Neural cell (in vitro differentiated cells): ENCODE measurements around the gene FZR1. TPM values are rescaled to one million over a fixed set of nuclear protein-coding genes. Genes with fewer than 3 reads are reported as not detected.

Experiments
- H2AFZ ChIP-seq: fragments of 200-600, 300-800 bp; sonication (generic), shearing (Covaris generic); 2 replicates; pipeline ENCODE4 v1.6.0; 2014; ENCODE audit warnings: low read depth, mild to moderate bottlenecking, antibody characterized with exemption, low read length, moderate library complexity
- H3F3A ChIP-seq: fragments of 200-600 bp; shearing (Covaris generic); 2 replicates; pipeline ENCODE4 v1.6.1; 2016; ENCODE audit warnings: mild to moderate bottlenecking, moderate library complexity, mixed read lengths, antibody characterized with exemption, low read length; ENCODE audit not compliant: insufficient read depth, poor library complexity, severe bottlenecking
- H3K27ac ChIP-seq: fragments of 200-600, 300-800 bp; sonication (generic), shearing (Covaris generic); 2 replicates; pipeline ENCODE4 v1.5.1; 2014; ENCODE audit warnings: mild to moderate bottlenecking, low read length, moderate library complexity
- H3K27me3 ChIP-seq: fragments of 300-800, 200-600 bp; sonication (generic), shearing (Covaris generic); 2 replicates; pipeline ENCODE4 v1.6.0; 2014; ENCODE audit warnings: mild to moderate bottlenecking, low read depth, low read length, moderate library complexity; ENCODE audit not compliant: insufficient read depth
- H3K36me3 ChIP-seq: fragments of 300-800, 200-600 bp; sonication (generic), shearing (Covaris generic); 2 replicates; pipeline ENCODE4 v1.5.1; 2014; ENCODE audit warnings: mild to moderate bottlenecking, antibody characterized with exemption, low read length, moderate library complexity; ENCODE audit not compliant: insufficient read depth
- H3K4me2 ChIP-seq: fragments of 300-800, 200-600 bp; sonication (generic), shearing (Covaris generic); 2 replicates; pipeline ENCODE4 v1.6.0; 2014; ENCODE audit warnings: mild to moderate bottlenecking, low read length
- H3K4me3 ChIP-seq: fragments of 300-800, 200-600 bp; sonication (generic), shearing (Covaris generic); 2 replicates; pipeline ENCODE4 v1.5.1; 2014; ENCODE audit warnings: mild to moderate bottlenecking, low read length, moderate library complexity
- H3K79me2 ChIP-seq: fragments of 200-600 bp; shearing (Covaris generic); replicated peaks from 2 replicates; pipeline ENCODE4 v1.6.0; 2014; ENCODE audit warnings: mild to moderate bottlenecking, low read length, moderate library complexity; ENCODE audit not compliant: insufficient read depth
- H3K9ac ChIP-seq: fragments of 300-800, 200-600 bp; sonication (generic), shearing (Covaris generic); 2 replicates; pipeline ENCODE4 v1.6.1; 2016; ENCODE audit warnings: mild to moderate bottlenecking, low read length, mixed read lengths
- H3K9me2 ChIP-seq: fragments of 200-600 bp; shearing (Covaris generic); 2 replicates; pipeline ENCODE4 v1.6.1; 2016; ENCODE audit warnings: mild to moderate bottlenecking, low read length, mixed read lengths; ENCODE audit not compliant: insufficient read depth
- H3K9me3 ChIP-seq: fragments of 200-600, 300-800 bp; sonication (generic), shearing (Covaris generic); 2 replicates; pipeline ENCODE4 v1.6.1; 2016; ENCODE audit warnings: mild to moderate bottlenecking, mixed run types, low read length, moderate library complexity, mixed read lengths
- H4K20me1 ChIP-seq: fragments of 200-600 bp; shearing (Covaris generic); 2 replicates; pipeline ENCODE4 v1.6.1; 2016; ENCODE audit warnings: mild to moderate bottlenecking, mixed run types; ENCODE audit not compliant: insufficient read depth
- EP300 ChIP-seq: fragments of 450-650 bp; conservative IDR thresholded peaks from 2 replicates; pipeline ENCODE4 v1.6.1; 2014; ENCODE audit warnings: antibody characterized with exemption, mild to moderate bottlenecking, moderate library complexity; ENCODE audit not compliant: poor library complexity, severe bottlenecking
- EZH2 ChIP-seq: fragments of 200-600, 300-800 bp; shearing (Covaris generic), sonication (generic); IDR thresholded peaks from 2 replicates; pipeline ENCODE4 v1.6.1; 2014; ENCODE audit warnings: antibody characterized with exemption, low read length, borderline replicate concordance, mild to moderate bottlenecking; ENCODE audit not compliant: insufficient read depth, poor library complexity, severe bottlenecking
- MXI1 ChIP-seq: fragments of 450-650 bp; conservative IDR thresholded peaks from 2 replicates; pipeline ENCODE4 v1.6.1; 2014; ENCODE audit warnings: antibody characterized with exemption, mild to moderate bottlenecking; ENCODE audit not compliant: poor library complexity, severe bottlenecking
- POLR2AphosphoS5 ChIP-seq: IDR thresholded peaks from 2 replicates; pipeline ENCODE4 v1.6.1; 2012
- RAD21 ChIP-seq: fragments of 450-650 bp; conservative IDR thresholded peaks from 2 replicates; pipeline ENCODE4 v1.6.1; 2014; ENCODE audit warnings: antibody characterized with exemption, mild to moderate bottlenecking, moderate library complexity
- SMC3 ChIP-seq: fragments of 450-650 bp; conservative IDR thresholded peaks from 2 replicates; pipeline ENCODE4 v1.6.1; 2014; ENCODE audit warnings: antibody characterized with exemption, mild to moderate bottlenecking, moderate library complexity; ENCODE audit not compliant: poor library complexity
- TAF1 ChIP-seq: IDR thresholded peaks from 2 replicates; pipeline ENCODE4 v1.6.1; 2012; ENCODE audit warnings: low read depth
- polyA plus RNA-seq: library from polyadenylated mRNA; depleted of rRNA; stranded (reverse); fragments of >200 nt; gene quantifications from 2 replicates; pipeline ENCODE4 v1.2.3, GENCODE V29; 2014
- small RNA-seq, 3 experiments: library from RNA; depleted of rRNA; stranded (forward); fragments of <200 nt; gene quantifications; one replicate each; pipeline ENCODE3, GENCODE V24; 2012
- TF ChIP-seq, protein P1 (sequence below): IDR thresholded peaks from 2 replicates; pipeline ENCODE4 v1.6.1; 2012; ENCODE audit warnings: borderline replicate concordance
- TF ChIP-seq, protein P2 (sequence below): fragments of 450-650 bp; IDR thresholded peaks from 2 replicates; pipeline ENCODE4 v1.5.1; 2014; ENCODE audit warnings: antibody characterized with exemption, mild to moderate bottlenecking, moderate library complexity; ENCODE audit not compliant: poor library complexity, severe bottlenecking

Gene FZR1
- polyA plus RNA-seq, 1 donor from 2014 or later = 55.7 TPM

DNA sequence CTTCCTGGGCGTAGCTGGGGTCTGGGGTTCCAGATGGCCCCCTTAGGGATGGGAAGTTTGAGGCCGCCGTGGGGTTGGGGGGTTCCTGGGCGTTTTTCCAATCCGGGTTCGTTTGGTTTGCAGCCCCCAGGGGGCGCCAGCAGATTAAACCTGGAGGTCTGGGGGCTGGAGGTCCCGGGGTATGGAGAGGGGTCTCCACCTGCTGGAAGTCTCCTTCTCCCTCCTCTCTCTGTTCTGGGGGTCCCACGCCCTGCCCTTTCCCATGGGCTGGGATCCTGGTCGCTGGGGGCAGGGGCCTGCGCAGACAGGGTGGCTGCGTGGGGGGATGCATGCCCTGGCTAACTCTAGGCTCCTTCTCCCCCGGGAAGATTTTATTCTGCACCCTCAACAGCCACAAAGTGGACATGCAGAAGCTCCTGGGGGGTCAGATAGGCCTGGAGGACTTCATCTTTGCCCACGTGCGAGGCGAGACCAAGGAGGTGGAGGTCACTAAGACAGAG, 80.1 kb downstream of the FZR1 start:
- TF ChIP-seq EP300 (no peak), POLR2AphosphoS5 (no peak), TAF1 (no peak), RAD21 (no peak), EZH2 (no peak), SMC3 (no peak)
- TF ChIP-seq, protein P1, sequence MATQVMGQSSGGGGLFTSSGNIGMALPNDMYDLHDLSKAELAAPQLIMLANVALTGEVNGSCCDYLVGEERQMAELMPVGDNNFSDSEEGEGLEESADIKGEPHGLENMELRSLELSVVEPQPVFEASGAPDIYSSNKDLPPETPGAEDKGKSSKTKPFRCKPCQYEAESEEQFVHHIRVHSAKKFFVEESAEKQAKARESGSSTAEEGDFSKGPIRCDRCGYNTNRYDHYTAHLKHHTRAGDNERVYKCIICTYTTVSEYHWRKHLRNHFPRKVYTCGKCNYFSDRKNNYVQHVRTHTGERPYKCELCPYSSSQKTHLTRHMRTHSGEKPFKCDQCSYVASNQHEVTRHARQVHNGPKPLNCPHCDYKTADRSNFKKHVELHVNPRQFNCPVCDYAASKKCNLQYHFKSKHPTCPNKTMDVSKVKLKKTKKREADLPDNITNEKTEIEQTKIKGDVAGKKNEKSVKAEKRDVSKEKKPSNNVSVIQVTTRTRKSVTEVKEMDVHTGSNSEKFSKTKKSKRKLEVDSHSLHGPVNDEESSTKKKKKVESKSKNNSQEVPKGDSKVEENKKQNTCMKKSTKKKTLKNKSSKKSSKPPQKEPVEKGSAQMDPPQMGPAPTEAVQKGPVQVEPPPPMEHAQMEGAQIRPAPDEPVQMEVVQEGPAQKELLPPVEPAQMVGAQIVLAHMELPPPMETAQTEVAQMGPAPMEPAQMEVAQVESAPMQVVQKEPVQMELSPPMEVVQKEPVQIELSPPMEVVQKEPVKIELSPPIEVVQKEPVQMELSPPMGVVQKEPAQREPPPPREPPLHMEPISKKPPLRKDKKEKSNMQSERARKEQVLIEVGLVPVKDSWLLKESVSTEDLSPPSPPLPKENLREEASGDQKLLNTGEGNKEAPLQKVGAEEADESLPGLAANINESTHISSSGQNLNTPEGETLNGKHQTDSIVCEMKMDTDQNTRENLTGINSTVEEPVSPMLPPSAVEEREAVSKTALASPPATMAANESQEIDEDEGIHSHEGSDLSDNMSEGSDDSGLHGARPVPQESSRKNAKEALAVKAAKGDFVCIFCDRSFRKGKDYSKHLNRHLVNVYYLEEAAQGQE = no peak
- TF ChIP-seq, protein P2, sequence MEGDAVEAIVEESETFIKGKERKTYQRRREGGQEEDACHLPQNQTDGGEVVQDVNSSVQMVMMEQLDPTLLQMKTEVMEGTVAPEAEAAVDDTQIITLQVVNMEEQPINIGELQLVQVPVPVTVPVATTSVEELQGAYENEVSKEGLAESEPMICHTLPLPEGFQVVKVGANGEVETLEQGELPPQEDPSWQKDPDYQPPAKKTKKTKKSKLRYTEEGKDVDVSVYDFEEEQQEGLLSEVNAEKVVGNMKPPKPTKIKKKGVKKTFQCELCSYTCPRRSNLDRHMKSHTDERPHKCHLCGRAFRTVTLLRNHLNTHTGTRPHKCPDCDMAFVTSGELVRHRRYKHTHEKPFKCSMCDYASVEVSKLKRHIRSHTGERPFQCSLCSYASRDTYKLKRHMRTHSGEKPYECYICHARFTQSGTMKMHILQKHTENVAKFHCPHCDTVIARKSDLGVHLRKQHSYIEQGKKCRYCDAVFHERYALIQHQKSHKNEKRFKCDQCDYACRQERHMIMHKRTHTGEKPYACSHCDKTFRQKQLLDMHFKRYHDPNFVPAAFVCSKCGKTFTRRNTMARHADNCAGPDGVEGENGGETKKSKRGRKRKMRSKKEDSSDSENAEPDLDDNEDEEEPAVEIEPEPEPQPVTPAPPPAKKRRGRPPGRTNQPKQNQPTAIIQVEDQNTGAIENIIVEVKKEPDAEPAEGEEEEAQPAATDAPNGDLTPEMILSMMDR = no peak
- Histone ChIP-seq H3K4me2 (no peak overlapping the region), H3F3A (no peaks in the 10 kb centered on the region), H3K9me2 (no peaks in the 10 kb centered on the region), H3K79me2 (no peaks in the 10 kb centered on the region), H3K9me3 (no peaks in the 10 kb centered on the region), H3K36me3 (no peaks in the 10 kb centered on the region), H3K9ac (no peak overlapping the region), H2AFZ (no peak overlapping the region), H3K27me3 (peaks cover 21% of the 10 kb centered on the region), H3K4me3 (no peak overlapping the region), H3K27ac (no peak overlapping the region), H4K20me1 (no peaks in the 10 kb centered on the region)

DNA sequence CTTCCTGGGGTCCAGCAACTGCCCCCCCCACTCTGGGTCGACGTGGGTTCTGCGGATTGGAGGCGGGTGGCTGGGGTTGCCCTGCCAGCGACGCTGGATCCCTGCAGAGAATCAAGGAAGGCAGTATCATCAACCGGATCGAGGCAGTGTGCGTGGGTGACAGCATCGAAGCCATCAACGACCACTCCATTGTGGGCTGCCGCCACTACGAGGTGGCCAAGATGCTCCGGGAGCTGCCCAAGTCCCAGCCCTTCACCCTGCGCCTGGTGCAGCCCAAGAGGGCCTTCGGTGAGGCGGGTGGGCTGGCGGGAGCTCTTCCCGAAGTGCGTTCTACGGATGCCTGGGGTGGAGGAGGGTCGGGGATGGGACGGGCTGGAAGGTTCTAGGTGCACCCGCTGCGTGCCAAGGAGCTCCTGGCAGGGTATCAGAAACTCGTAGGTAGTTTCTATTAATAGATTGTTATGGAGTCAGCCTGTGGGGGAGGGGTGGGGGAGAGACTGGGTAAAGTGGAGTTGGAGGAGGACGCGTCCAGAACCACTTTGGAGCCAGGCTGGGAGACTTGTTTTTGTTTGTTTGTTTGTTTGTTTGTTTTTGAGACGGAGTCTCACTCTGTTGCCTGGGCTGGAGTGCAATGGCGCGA, 80.7 kb downstream of the FZR1 start:
- Histone ChIP-seq H3K9me3 (no peaks in the 10 kb centered on the region), H3K36me3 (no peaks in the 10 kb centered on the region), H3K9me2 (no peaks in the 10 kb centered on the region), H3F3A (no peaks in the 10 kb centered on the region), H4K20me1 (no peaks in the 10 kb centered on the region), H3K27ac (no peak overlapping the region), H2AFZ (no peak overlapping the region), H3K4me3 (no peak overlapping the region), H3K27me3 (peaks cover 21% of the 10 kb centered on the region), H3K79me2 (no peaks in the 10 kb centered on the region), H3K9ac (no peak overlapping the region), H3K4me2 (no peak overlapping the region)
- no peak for TF ChIP-seq MXI1

Small RNA genes lying within 50 kb of the gene (small RNA-seq; reads per million reads assigned to genes)
- 0 reads per million in 3 experiments for gene AC005786.1
- 0 reads per million in 3 experiments for gene RF00212

Other genes with a start within 250 kb of the FZR1 start
- gene NFIC, start 139.7 kb upstream of the FZR1 start, polyA plus RNA-seq = 0.18 and 0.24 TPM in 2 replicates
- not detected in 2 replicates for gene SMIM24, start 25.8 kb upstream of the FZR1 start, polyA plus RNA-seq
- not detected in 2 replicates for gene SMIM44, start 22.9 kb upstream of the FZR1 start, polyA plus RNA-seq
- 18.9 and 20.3 TPM in 2 replicates for gene DOHH, start 5.6 kb upstream of the FZR1 start, polyA plus RNA-seq
- 1.2 TPM in 1 of 2 replicates, not detected in the other for gene TEKTIP1, start 32.9 kb downstream of the FZR1 start, polyA plus RNA-seq
- 38.5 and 41.4 TPM in 2 replicates for gene MFSD12, start 51.3 kb downstream of the FZR1 start, polyA plus RNA-seq
- 17.3 and 22.6 TPM in 2 replicates for gene HMG20B, start 66.6 kb downstream of the FZR1 start, polyA plus RNA-seq
- gene GIPC3, start 79.2 kb downstream of the FZR1 start, polyA plus RNA-seq = not detected in 2 replicates
- gene TBXA2R, start 100.6 kb downstream of the FZR1 start, polyA plus RNA-seq = not detected in 2 replicates
- 21.4 and 26.6 TPM in 2 replicates for gene CACTIN, start 120.5 kb downstream of the FZR1 start, polyA plus RNA-seq
- gene PIP5K1C, start 194.2 kb downstream of the FZR1 start, polyA plus RNA-seq = 7.0 and 7.1 TPM in 2 replicates
- gene TJP3, start 202.1 kb downstream of the FZR1 start, polyA plus RNA-seq = 0.15 TPM in 1 of 2 replicates, not detected in the other